ENCODE measurements around the gene CEP295NL. TPM values are rescaled to one million over a fixed set of nuclear protein-coding genes. Genes with fewer than 3 reads are reported as not detected.
A peak's percentile ranks its signal among the peaks of the same experiment; 100 is the strongest.

Gene CEP295NL
- total and polyA plus RNA-seq, 2 of the 13 experiments (the other 11 are each of a cell fraction or from before 2014, with no cell fraction given), result not detected

DNA sequence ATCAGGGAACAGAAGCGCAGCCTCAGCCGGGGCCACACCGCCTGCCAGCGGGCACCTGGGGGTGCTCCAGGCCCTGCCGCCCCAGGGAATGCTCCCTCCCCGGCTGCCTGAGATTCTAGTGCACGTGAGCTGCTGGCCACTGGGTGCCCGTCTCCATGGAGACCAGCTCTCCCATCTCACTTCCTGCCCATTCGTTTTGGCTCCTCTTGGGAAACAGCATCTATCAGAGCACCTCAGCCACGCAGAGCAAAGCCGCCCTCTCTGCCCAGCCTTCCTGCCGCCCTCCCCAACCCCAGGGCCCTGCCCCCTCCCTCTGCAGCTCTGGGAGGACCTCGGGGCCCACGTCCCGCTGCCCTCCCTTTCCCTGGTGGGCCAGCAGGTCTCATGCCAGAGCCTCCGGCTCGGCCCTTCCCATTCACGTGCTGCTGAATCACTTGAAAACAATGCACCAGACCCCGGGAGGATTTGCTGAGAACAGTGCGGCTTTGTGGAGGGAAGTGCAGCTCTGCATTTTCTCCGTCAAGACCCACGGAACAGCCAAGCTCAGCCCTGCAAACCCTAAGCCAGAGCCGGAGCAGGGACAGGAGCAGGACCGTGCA, 19.4 kb downstream of the CEP295NL start (continued):
- TF ChIP-seq, protein P1, sequence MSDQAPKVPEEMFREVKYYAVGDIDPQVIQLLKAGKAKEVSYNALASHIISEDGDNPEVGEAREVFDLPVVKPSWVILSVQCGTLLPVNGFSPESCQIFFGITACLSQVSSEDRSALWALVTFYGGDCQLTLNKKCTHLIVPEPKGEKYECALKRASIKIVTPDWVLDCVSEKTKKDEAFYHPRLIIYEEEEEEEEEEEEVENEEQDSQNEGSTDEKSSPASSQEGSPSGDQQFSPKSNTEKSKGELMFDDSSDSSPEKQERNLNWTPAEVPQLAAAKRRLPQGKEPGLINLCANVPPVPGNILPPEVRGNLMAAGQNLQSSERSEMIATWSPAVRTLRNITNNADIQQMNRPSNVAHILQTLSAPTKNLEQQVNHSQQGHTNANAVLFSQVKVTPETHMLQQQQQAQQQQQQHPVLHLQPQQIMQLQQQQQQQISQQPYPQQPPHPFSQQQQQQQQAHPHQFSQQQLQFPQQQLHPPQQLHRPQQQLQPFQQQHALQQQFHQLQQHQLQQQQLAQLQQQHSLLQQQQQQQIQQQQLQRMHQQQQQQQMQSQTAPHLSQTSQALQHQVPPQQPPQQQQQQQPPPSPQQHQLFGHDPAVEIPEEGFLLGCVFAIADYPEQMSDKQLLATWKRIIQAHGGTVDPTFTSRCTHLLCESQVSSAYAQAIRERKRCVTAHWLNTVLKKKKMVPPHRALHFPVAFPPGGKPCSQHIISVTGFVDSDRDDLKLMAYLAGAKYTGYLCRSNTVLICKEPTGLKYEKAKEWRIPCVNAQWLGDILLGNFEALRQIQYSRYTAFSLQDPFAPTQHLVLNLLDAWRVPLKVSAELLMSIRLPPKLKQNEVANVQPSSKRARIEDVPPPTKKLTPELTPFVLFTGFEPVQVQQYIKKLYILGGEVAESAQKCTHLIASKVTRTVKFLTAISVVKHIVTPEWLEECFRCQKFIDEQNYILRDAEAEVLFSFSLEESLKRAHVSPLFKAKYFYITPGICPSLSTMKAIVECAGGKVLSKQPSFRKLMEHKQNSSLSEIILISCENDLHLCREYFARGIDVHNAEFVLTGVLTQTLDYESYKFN (CRISPR knock-in tag; conservative IDR thresholded peaks at IDR 0.05), result no peak
- TF ChIP-seq ZNF556 (CRISPR knock-in tag; IDR thresholded peaks at IDR 0.05; ENCODE audit: borderline replicate concordance) (0 out of 2 replicates have a peak, but pooled peaks have one; percentile 25), DMAP1 (CRISPR knock-in tag; IDR thresholded peaks at IDR 0.05) (peak; percentile 70), KMT2A (CRISPR knock-in tag; IDR thresholded peaks at IDR 0.05) (peak; percentile 24; the same call in 1 of the 2 replicates), FOSL2 (CRISPR knock-in tag; IDR thresholded peaks at IDR 0.05) (peak; percentile 96), CBX1 (IDR thresholded peaks at IDR 0.05; ENCODE audit: low read depth) (peak; percentile 26), HNRNPH1 (optimal IDR thresholded peaks at IDR 0.05; ENCODE audit: low read depth, low read length) (no peak), NFATC3 (CRISPR knock-in tag; IDR thresholded peaks at IDR 0.05) (0 out of 2 replicates have a peak, but pooled peaks have one; percentile 60), ZNF572 (CRISPR knock-in tag; IDR thresholded peaks at IDR 0.05) (0 out of 2 replicates have a peak, but pooled peaks have one; percentile 42), ADNP (CRISPR knock-in tag; IDR thresholded peaks at IDR 0.05) (no peak), SRSF4 (IDR thresholded peaks at IDR 0.05; ENCODE audit: low read depth, low read length, poor library complexity, severe bottlenecking) (no peak), ZFP90 (CRISPR knock-in tag; IDR thresholded peaks at IDR 0.05; ENCODE audit: borderline replicate concordance) (no peak), MXI1 (IDR thresholded peaks at IDR 0.05; ENCODE audit: borderline replicate concordance, low read depth, low read length) (peak; percentile 64; the same call in 1 of the 3 replicates), ZFP36L1 (CRISPR knock-in tag; IDR thresholded peaks at IDR 0.05) (no peak), FOXP1 (IDR thresholded peaks at IDR 0.05) (no peak), FOXP1 (CRISPR knock-in tag; IDR thresholded peaks at IDR 0.05) (0 out of 2 replicates have a peak, but pooled peaks have one; percentile 13)
- TF ChIP-seq, protein P2, sequence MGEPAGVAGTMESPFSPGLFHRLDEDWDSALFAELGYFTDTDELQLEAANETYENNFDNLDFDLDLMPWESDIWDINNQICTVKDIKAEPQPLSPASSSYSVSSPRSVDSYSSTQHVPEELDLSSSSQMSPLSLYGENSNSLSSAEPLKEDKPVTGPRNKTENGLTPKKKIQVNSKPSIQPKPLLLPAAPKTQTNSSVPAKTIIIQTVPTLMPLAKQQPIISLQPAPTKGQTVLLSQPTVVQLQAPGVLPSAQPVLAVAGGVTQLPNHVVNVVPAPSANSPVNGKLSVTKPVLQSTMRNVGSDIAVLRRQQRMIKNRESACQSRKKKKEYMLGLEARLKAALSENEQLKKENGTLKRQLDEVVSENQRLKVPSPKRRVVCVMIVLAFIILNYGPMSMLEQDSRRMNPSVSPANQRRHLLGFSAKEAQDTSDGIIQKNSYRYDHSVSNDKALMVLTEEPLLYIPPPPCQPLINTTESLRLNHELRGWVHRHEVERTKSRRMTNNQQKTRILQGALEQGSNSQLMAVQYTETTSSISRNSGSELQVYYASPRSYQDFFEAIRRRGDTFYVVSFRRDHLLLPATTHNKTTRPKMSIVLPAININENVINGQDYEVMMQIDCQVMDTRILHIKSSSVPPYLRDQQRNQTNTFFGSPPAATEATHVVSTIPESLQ (CRISPR knock-in tag; conservative IDR thresholded peaks at IDR 0.05), result no peak
- TF ChIP-seq, protein P3, sequence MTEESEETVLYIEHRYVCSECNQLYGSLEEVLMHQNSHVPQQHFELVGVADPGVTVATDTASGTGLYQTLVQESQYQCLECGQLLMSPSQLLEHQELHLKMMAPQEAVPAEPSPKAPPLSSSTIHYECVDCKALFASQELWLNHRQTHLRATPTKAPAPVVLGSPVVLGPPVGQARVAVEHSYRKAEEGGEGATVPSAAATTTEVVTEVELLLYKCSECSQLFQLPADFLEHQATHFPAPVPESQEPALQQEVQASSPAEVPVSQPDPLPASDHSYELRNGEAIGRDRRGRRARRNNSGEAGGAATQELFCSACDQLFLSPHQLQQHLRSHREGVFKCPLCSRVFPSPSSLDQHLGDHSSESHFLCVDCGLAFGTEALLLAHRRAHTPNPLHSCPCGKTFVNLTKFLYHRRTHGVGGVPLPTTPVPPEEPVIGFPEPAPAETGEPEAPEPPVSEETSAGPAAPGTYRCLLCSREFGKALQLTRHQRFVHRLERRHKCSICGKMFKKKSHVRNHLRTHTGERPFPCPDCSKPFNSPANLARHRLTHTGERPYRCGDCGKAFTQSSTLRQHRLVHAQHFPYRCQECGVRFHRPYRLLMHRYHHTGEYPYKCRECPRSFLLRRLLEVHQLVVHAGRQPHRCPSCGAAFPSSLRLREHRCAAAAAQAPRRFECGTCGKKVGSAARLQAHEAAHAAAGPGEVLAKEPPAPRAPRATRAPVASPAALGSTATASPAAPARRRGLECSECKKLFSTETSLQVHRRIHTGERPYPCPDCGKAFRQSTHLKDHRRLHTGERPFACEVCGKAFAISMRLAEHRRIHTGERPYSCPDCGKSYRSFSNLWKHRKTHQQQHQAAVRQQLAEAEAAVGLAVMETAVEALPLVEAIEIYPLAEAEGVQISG (CRISPR knock-in tag; IDR thresholded peaks at IDR 0.05), result peak; percentile 13
- TF ChIP-seq, protein P4, sequence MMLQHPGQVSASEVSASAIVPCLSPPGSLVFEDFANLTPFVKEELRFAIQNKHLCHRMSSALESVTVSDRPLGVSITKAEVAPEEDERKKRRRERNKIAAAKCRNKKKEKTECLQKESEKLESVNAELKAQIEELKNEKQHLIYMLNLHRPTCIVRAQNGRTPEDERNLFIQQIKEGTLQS (CRISPR knock-in tag; IDR thresholded peaks at IDR 0.05), result peak; percentile 69
- TF ChIP-seq, protein P5, sequence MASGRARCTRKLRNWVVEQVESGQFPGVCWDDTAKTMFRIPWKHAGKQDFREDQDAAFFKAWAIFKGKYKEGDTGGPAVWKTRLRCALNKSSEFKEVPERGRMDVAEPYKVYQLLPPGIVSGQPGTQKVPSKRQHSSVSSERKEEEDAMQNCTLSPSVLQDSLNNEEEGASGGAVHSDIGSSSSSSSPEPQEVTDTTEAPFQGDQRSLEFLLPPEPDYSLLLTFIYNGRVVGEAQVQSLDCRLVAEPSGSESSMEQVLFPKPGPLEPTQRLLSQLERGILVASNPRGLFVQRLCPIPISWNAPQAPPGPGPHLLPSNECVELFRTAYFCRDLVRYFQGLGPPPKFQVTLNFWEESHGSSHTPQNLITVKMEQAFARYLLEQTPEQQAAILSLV (CRISPR knock-in tag; IDR thresholded peaks at IDR 0.05; ENCODE audit: borderline replicate concordance), result no peak

All from HepG2 (cell line).